Peyer's patch (tissue), 4 donors: ENCODE results near the gene CARNS1. TPM values are rescaled to one million over a fixed set of nuclear protein-coding genes. Genes with fewer than 3 reads are reported as not detected.

Source experiments
- DNase-seq, 3 donors: peaks; one replicate each; pipeline ENCODE4 v3.0.0-alpha.2; 2017 to 2019
- H3K27ac ChIP-seq, 4 donors: fragments of 200-600 bp; sonication (generic); one replicate each; pipeline ENCODE4 v1.5.1; 2016 to 2019
- H3K27me3 ChIP-seq, 2 donors: fragments of 200-600 bp; sonication (generic); one replicate each; pipeline ENCODE4 v1.5.1; 2019
- H3K36me3 ChIP-seq, 3 donors: fragments of 200-600 bp; sonication (generic); one replicate each; pipeline ENCODE4 v1.5.1; 2016 to 2019
- H3K4me1 ChIP-seq, 4 donors: fragments of 200-600 bp; sonication (generic); one replicate each; pipeline ENCODE4 v1.5.1; 2016 to 2019
- H3K4me3 ChIP-seq, 4 donors: fragments of 200-600 bp; sonication (generic); 1 replicate in 3 of 4; 2 replicates in 1 of 4; pipeline ENCODE4 v1.5.1; 2016 to 2019; ENCODE audit warnings: mild to moderate bottlenecking in 1 of 4
- H3K9me3 ChIP-seq, 4 donors: fragments of 200-600 bp; sonication (generic); one replicate each; pipeline ENCODE4 v1.5.1; 2016 to 2019; ENCODE audit warnings: mild to moderate bottlenecking in 1 of 4
- CTCF ChIP-seq, 6 experiments: fragments of 450-650 bp in 4 of 6; fragments of 200-600 bp in 2 of 6; sonication (generic) in 1 of 6; IDR thresholded peaks; one replicate each; pipeline ENCODE4 v1.5.1; 2017 to 2019; ENCODE audit warnings: antibody characterized with exemption in 6 of 6, mild to moderate bottlenecking in 3 of 6, moderate library complexity in 1 of 6
- POLR2A ChIP-seq, 2 donors: fragments of 450-650 bp; IDR thresholded peaks; one replicate each; pipeline ENCODE4 v1.5.1; 2017; ENCODE audit warnings: antibody characterized with exemption in 2 of 2, mild to moderate bottlenecking in 2 of 2, moderate library complexity in 2 of 2
- total RNA-seq, 4 donors: library from RNA; depleted of rRNA; stranded (reverse); fragments of >200 nt; gene quantifications; one replicate each; pipeline ENCODE4 v1.1.0, GENCODE V29; 2016

CARNS1 gene
- total RNA-seq, 4 donors from 2014 or later = 0.54 to 1.2 (median 0.83) TPM; not detected in 1

GRCh38 chr11:67442504-67443404, 27.3 kb downstream of the CARNS1 start:
- Histone ChIP-seq H3K9me3 (no peaks in the 10 kb centered on the region), H3K4me3 (peak overlapping the region; percentile 49 to 95 (median 72)), H3K27ac (peak overlapping the region; percentile 88 to 99 (median 96)), H3K36me3 (peaks cover 0 to 43% (median 0%) of the 10 kb centered on the region in 3 donors), H3K4me1 (peaks cover 0 to 59% (median 51%) of the 10 kb centered on the region in 4 donors), H3K27me3 (no peaks in the 10 kb centered on the region)
- no peak for DNase-seq
- no peak for TF ChIP-seq CTCF (IDR thresholded peaks at IDR 0.05)
- no peak for TF ChIP-seq POLR2A (IDR thresholded peaks at IDR 0.05)

GRCh38 chr11:67445515-67445914, 30.0 kb downstream of the CARNS1 start:
- H3K27ac ChIP-seq = peak overlapping the region in 3 of 4 donors; percentile 43 to 99 (median 58)
- H3K36me3 ChIP-seq = peaks cover 0 to 15% (median 0%) of the 10 kb centered on the region in 3 donors
- H3K9me3 ChIP-seq = no peaks in the 10 kb centered on the region
- H3K27me3 ChIP-seq = no peaks in the 10 kb centered on the region
- H3K4me3 ChIP-seq = no peak overlapping the region
- peaks cover 0 to 50% (median 46%) of the 10 kb centered on the region in 4 donors for H3K4me1 ChIP-seq
- DNase-seq = no peak
- TF ChIP-seq CTCF (IDR thresholded peaks at IDR 0.05) (no peak), POLR2A (IDR thresholded peaks at IDR 0.05) (no peak)

GRCh38 chr11:67448220-67448609, 32.7 kb downstream of the CARNS1 start:
- no peak for DNase-seq
- no peaks in the 10 kb centered on the region for H3K9me3 ChIP-seq
- no peak overlapping the region for H3K4me3 ChIP-seq
- H3K4me1 ChIP-seq = peaks cover 0 to 34% (median 28%) of the 10 kb centered on the region in 4 donors
- no peak overlapping the region for H3K27ac ChIP-seq
- no peaks in the 10 kb centered on the region for H3K27me3 ChIP-seq
- no peaks in the 10 kb centered on the region for H3K36me3 ChIP-seq
- TF ChIP-seq CTCF (IDR thresholded peaks at IDR 0.05) = no peak
- no peak for TF ChIP-seq POLR2A (IDR thresholded peaks at IDR 0.05)

GRCh38 chr11:67449116-67449844, 33.8 kb downstream of the CARNS1 start:
- no peaks in the 10 kb centered on the region for H3K9me3 ChIP-seq
- H3K4me3 ChIP-seq = no peak overlapping the region
- no peaks in the 10 kb centered on the region for H3K36me3 ChIP-seq
- H3K27me3 ChIP-seq = no peaks in the 10 kb centered on the region
- DNase-seq = no peak
- peaks cover 0 to 33% (median 25%) of the 10 kb centered on the region in 4 donors for H3K4me1 ChIP-seq
- TF ChIP-seq CTCF (IDR thresholded peaks at IDR 0.05) (no peak), POLR2A (IDR thresholded peaks at IDR 0.05) (no peak)
- H3K27ac ChIP-seq = peak overlapping the region in 1 of 4 donors; percentile 5

GRCh38 chr11:67450796-67451657, 35.5 kb downstream of the CARNS1 start:
- no peaks in the 10 kb centered on the region for H3K9me3 ChIP-seq
- H3K4me1 ChIP-seq = peaks cover 0 to 21% (median 9%) of the 10 kb centered on the region in 4 donors
- H3K27me3 ChIP-seq = no peaks in the 10 kb centered on the region
- no peak for DNase-seq
- H3K4me3 ChIP-seq = no peak overlapping the region
- H3K36me3 ChIP-seq = no peaks in the 10 kb centered on the region
- H3K27ac ChIP-seq = no peak overlapping the region
- no peak for TF ChIP-seq CTCF (IDR thresholded peaks at IDR 0.05)
- no peak for TF ChIP-seq POLR2A (IDR thresholded peaks at IDR 0.05)
